ENCODE measurements around the gene BIN2. TPM values are rescaled to one million over a fixed set of nuclear protein-coding genes. Genes with fewer than 3 reads are reported as not detected.

Gene BIN2
- total and polyA plus RNA-seq, 2 experiments from 2014 or later = not detected

DNA sequence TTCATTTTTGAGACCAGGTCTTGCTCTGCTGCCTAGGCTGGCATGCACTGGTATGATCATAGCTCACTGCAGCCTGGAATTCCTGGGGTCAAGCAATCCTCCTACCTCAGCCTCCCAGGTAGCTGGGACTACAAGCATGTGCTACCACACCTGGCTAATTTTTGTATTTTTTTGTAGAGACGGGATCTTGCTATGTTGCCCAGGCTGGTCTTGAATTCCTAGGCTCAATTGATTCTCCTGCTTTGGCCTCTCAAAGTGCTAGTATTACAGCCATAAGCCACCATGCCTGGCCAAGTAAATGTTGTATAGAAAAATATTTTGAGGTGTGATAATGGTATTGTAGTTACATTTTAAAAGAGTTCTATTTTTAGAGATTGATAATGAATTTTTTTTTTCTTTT is 12.6 kb downstream of the BIN2 start:
- Histone ChIP-seq H3K36me3 (ENCODE audit: insufficient read depth) (no peaks in the 10 kb centered on the region), H3K4me1 (ENCODE audit: insufficient read depth) (no peaks in the 10 kb centered on the region), H2AFZ (no peak overlapping the region; the same call in 1 of the 2 replicates), H3K27ac (ENCODE audit: low read depth) (no peak overlapping the region), H3F3A (replicated peaks; ENCODE audit: low read depth) (no peaks in the 10 kb centered on the region), H3K79me2 (replicated peaks; ENCODE audit: insufficient read depth) (no peaks in the 10 kb centered on the region), H4K20me1 (replicated peaks; ENCODE audit: insufficient read depth) (no peaks in the 10 kb centered on the region), H3K27me3 (ENCODE audit: insufficient read depth) (no peaks in the 10 kb centered on the region), H3K4me2 (no peak overlapping the region), H3K4me3 (no peak overlapping the region), H3K9me2 (ENCODE audit: insufficient read depth) (no peaks in the 10 kb centered on the region)
- H3K4me3 Mint-ChIP-seq = no peak overlapping the region
- no peaks in the 10 kb centered on the region for H3K36me3 Mint-ChIP-seq (ENCODE audit: low read depth)
- no peak for DNase-seq (ENCODE audit: low spot score)
- no peak for ATAC-seq
- H3K27ac Mint-ChIP-seq = no peak overlapping the region
- H3K27me3 Mint-ChIP-seq (ENCODE audit: insufficient read depth, low read depth, poor library complexity) = peaks cover 2% of the 10 kb centered on the region
- H3K4me1 Mint-ChIP-seq = no peaks in the 10 kb centered on the region
- no peaks in the 10 kb centered on the region for H3K9me3 Mint-ChIP-seq
- TF ChIP-seq, protein P1, sequence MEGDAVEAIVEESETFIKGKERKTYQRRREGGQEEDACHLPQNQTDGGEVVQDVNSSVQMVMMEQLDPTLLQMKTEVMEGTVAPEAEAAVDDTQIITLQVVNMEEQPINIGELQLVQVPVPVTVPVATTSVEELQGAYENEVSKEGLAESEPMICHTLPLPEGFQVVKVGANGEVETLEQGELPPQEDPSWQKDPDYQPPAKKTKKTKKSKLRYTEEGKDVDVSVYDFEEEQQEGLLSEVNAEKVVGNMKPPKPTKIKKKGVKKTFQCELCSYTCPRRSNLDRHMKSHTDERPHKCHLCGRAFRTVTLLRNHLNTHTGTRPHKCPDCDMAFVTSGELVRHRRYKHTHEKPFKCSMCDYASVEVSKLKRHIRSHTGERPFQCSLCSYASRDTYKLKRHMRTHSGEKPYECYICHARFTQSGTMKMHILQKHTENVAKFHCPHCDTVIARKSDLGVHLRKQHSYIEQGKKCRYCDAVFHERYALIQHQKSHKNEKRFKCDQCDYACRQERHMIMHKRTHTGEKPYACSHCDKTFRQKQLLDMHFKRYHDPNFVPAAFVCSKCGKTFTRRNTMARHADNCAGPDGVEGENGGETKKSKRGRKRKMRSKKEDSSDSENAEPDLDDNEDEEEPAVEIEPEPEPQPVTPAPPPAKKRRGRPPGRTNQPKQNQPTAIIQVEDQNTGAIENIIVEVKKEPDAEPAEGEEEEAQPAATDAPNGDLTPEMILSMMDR (conservative IDR thresholded peaks at IDR 0.05; ENCODE audit: low read depth in 2 of 2) = no peak
- TF ChIP-seq POLR2AphosphoS5 (IDR thresholded peaks at IDR 0.05; ENCODE audit: low read depth) (no peak), EZH2phosphoT487 (IDR thresholded peaks at IDR 0.05; ENCODE audit: unreplicated experiment) (no peak), ZNF114 (CRISPR knock-in tag; IDR thresholded peaks at IDR 0.05) (no peak)

DNA sequence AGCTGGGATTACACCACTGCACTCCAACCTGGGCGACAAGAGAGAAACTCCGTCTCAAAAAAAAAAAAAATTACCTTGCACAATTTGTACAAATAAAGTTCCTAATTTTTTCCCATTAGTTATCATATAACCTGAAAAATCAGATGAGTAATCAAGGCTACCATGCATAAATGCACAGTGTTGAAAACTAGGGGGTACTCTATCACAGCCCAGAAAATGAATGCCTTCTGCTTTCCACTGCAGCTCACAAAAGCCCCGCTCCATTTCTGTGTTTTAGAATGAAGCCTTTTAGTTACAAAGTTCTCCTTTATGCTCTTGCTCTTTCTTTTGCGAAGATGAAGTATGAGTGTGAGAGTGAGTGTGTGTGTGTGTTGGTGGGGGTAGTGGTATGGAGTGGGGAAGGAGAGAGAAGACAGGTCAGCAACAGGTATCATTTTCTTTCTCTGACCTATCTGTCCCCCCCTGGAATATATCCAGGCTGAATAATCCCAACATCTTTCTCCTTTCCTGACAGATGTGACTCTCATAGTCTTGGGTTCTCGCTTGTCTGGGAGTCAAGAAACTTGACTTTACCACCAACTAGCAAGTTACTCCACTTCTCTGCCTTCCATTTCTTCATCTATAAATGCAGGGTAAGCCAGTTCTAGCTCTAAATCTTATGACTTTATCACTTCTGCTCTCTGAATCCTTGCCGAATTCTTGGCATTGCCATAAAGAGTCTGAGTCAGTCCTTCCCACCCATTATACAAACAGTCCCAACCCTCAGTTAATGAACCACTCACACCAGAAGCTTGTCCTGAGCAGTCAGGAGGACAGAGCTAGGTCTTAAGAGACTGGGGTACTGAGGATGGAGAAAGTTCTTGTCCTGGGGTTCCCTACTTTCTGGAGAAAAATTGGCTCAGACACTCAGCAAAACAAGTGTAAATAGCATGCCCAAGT is 16.1 kb downstream of the BIN2 start:
- Mint-ChIP-seq H3K4me1 (no peaks in the 10 kb centered on the region), H3K9me3 (no peaks in the 10 kb centered on the region), H3K27ac (no peak overlapping the region), H3K36me3 (ENCODE audit: low read depth) (no peaks in the 10 kb centered on the region), H3K4me3 (no peak overlapping the region), H3K27me3 (ENCODE audit: insufficient read depth, low read depth, poor library complexity) (peaks cover 2% of the 10 kb centered on the region)
- H3K79me2 ChIP-seq (replicated peaks; ENCODE audit: insufficient read depth) = no peaks in the 10 kb centered on the region
- H3K27ac ChIP-seq (ENCODE audit: low read depth) = no peak overlapping the region
- DNase-seq (ENCODE audit: low spot score) (no peak), ATAC-seq (no peak)
- no peaks in the 10 kb centered on the region for H3K9me2 ChIP-seq (ENCODE audit: insufficient read depth)
- H3F3A ChIP-seq (replicated peaks; ENCODE audit: low read depth) = no peaks in the 10 kb centered on the region
- H4K20me1 ChIP-seq (replicated peaks; ENCODE audit: insufficient read depth) = no peaks in the 10 kb centered on the region
- H3K27me3 ChIP-seq (ENCODE audit: insufficient read depth) = no peaks in the 10 kb centered on the region
- H3K4me2 ChIP-seq = no peak overlapping the region
- H3K4me1 ChIP-seq (ENCODE audit: insufficient read depth) = no peaks in the 10 kb centered on the region
- H2AFZ ChIP-seq = peak overlapping the region; percentile 72
- no peaks in the 10 kb centered on the region for H3K36me3 ChIP-seq (ENCODE audit: insufficient read depth)
- H3K4me3 ChIP-seq = no peak overlapping the region
- TF ChIP-seq ZNF331 (CRISPR knock-in tag; IDR thresholded peaks at IDR 0.05; ENCODE audit: low read depth) (no peak), NANOG (IDR thresholded peaks at IDR 0.05; ENCODE audit: borderline replicate concordance) (no peak), EZH2 (IDR thresholded peaks at IDR 0.05; ENCODE audit: low read depth, unreplicated experiment) (no peak)
- TF ChIP-seq, protein P2, sequence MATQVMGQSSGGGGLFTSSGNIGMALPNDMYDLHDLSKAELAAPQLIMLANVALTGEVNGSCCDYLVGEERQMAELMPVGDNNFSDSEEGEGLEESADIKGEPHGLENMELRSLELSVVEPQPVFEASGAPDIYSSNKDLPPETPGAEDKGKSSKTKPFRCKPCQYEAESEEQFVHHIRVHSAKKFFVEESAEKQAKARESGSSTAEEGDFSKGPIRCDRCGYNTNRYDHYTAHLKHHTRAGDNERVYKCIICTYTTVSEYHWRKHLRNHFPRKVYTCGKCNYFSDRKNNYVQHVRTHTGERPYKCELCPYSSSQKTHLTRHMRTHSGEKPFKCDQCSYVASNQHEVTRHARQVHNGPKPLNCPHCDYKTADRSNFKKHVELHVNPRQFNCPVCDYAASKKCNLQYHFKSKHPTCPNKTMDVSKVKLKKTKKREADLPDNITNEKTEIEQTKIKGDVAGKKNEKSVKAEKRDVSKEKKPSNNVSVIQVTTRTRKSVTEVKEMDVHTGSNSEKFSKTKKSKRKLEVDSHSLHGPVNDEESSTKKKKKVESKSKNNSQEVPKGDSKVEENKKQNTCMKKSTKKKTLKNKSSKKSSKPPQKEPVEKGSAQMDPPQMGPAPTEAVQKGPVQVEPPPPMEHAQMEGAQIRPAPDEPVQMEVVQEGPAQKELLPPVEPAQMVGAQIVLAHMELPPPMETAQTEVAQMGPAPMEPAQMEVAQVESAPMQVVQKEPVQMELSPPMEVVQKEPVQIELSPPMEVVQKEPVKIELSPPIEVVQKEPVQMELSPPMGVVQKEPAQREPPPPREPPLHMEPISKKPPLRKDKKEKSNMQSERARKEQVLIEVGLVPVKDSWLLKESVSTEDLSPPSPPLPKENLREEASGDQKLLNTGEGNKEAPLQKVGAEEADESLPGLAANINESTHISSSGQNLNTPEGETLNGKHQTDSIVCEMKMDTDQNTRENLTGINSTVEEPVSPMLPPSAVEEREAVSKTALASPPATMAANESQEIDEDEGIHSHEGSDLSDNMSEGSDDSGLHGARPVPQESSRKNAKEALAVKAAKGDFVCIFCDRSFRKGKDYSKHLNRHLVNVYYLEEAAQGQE (IDR thresholded peaks at IDR 0.05; ENCODE audit: unreplicated experiment) = no peak
- TF ChIP-seq, protein P1 (conservative IDR thresholded peaks at IDR 0.05; ENCODE audit: low read depth in 2 of 2) = no peak

Measured in GM23338 (cell line).